Embryonic facial prominence (tissue), 1 donor: ENCODE results near the gene FGF5.
"Not testable (repeated sequence)": the region's sequence is repeated elsewhere in the genome, so short reads cannot be mapped to it uniquely, and the experiment has no call there.

Experiments used
- DNase-seq: peaks from one replicate; pipeline ENCODE4 v3.0.0-alpha.2; 2016; ENCODE audit errors: extremely low spot score

FGF5 gene

GRCh38 chr4:80253510-80253909 lies 13.0 kb upstream of the FGF5 start:
- DNase-seq = no peak

GRCh38 chr4:80254114-80254513 lies 12.3 kb upstream of the FGF5 start:
- DNase-seq = no peak

- DNase-seq = no peak
Observed at GRCh38 chr4:80255329-80256095, 11.0 kb upstream of the FGF5 start.

GRCh38 chr4:80257851-80258250 lies 8.6 kb upstream of the FGF5 start:
- no peak for DNase-seq

- no peak for DNase-seq
Observed at GRCh38 chr4:80259012-80259411, 7.5 kb upstream of the FGF5 start.

- DNase-seq = no peak
Observed at GRCh38 chr4:80259817-80260216, 6.6 kb upstream of the FGF5 start.

GRCh38 chr4:80261989-80262600 lies 4.4 kb upstream of the FGF5 start:
- no peak for DNase-seq

GRCh38 chr4:80263541-80264351 lies 2.7 kb upstream of the FGF5 start:
- DNase-seq = no peak

GRCh38 chr4:80264352-80264647 lies 2.2 kb upstream of the FGF5 start:
- no peak for DNase-seq

- no peak for DNase-seq
Observed at GRCh38 chr4:80264825-80265224, 1.6 kb upstream of the FGF5 start.

- DNase-seq = peak; percentile 16
Observed at GRCh38 chr4:80265571-80266252, 752 bp upstream of the FGF5 start.

DNA sequence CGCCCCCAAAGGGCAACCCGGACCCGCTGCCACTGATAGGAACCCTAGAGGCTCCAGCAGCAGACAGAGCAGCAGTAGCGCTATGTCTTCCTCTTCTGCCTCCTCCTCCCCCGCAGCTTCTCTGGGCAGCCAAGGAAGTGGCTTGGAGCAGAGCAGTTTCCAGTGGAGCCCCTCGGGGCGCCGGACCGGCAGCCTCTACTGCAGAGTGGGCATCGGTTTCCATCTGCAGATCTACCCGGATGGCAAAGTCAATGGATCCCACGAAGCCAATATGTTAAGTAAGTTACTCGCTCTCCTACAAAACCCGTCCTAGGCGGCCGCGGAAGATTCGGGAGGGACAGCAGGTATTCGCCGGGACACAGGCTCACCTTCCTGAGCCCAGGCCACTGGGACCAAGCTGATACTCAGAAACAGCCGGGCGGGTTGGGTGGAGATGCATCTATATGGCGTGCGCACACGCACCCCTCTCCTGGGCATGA lies 477 bp downstream of the FGF5 start:
- no peak for DNase-seq

- DNase-seq = no peak
Observed at GRCh38 chr4:80268081-80268823, 1.8 kb downstream of the FGF5 start.

DNA sequence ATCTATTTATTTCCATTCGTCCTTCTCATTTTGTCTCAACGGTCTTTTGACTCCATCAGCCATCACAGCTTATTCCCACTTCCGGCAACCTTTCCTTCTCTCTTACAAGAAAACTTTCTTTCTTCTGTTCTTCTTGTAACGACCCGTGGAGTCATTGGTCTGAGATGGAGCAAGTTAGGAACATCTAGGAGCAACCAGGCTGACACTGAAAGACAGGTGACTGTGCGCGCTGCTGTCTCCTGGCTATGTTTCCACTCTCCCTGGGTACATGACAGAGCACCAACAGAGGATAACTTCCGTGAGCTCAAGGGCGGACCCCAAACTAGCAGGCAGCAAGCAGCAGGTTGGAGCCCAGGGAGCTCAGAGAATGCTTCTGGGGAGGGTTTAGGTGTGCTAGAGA lies 2.5 kb downstream of the FGF5 start:
- no peak for DNase-seq

DNA sequence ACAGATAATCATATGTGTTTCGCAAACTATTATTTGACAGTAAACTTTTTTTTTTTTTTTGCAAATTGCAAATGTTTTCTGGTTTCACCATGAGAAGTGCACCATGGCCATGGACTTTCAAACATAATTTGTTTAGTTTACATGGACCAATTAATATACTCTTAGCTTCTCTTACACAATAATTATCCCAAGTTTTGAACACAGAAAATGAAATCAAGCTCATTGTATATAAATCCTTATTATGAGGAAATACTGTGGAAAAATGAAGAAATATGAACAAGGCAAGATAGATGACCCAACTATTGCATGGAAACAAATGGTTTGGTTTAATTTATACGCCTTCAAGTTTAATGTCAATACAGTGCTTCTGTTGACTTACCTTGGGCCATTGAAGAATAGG lies 3.9 kb downstream of the FGF5 start:
- no peak for DNase-seq

GRCh38 chr4:80270868-80271267 lies 4.4 kb downstream of the FGF5 start:
- no peak for DNase-seq

DNA sequence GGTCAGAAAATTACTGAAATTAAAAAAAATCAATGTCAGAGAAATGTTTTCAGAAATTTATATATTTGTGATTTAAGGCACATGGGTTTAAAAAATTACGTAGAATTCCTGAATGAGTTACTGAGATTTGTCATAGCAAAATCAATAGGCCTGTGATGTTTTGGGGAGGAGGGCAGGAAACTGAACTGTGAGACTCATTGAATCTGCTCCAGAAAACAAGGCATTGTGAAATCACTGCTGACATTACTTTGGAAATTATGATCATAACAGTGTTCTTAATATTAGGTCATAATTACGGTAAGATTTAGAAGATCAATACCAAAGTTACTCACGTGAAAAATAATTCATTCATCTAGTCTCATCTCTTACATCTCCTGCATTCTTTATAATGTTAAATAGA lies 5.3 kb downstream of the FGF5 start:
- no peak for DNase-seq

DNA sequence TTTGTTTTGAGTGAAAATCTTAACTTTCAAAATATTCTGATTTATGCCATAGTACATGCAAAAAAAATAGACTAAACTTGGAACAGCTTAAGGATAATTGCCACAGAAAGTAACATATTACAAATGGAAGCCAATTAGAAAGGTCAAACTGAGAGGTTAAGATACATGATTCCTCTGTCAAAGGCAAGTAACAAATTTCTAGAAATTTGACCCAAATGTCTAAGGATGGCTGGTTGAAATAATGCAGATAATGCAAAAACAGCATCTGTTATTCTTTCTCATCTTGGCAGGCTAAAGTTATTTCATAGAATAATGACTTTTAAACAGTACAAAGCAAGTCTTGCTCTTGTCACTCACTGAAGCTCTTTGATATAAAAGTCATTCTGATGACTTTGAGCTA lies 10.5 kb downstream of the FGF5 start:
- no peak for DNase-seq

GRCh38 chr4:80279751-80280150 lies 13.3 kb downstream of the FGF5 start:
- DNase-seq = no peak

DNA sequence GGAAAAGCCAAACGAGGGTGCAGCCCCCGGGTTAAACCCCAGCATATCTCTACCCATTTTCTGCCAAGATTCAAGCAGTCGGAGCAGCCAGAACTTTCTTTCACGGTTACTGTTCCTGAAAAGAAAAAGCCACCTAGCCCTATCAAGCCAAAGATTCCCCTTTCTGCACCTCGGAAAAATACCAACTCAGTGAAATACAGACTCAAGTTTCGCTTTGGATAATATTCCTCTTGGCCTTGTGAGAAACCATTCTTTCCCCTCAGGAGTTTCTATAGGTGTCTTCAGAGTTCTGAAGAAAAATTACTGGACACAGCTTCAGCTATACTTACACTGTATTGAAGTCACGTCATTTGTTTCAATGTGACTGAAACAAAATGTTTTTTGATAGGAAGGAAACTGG lies 20.0 kb downstream of the FGF5 start:
- DNase-seq = no peak

DNA sequence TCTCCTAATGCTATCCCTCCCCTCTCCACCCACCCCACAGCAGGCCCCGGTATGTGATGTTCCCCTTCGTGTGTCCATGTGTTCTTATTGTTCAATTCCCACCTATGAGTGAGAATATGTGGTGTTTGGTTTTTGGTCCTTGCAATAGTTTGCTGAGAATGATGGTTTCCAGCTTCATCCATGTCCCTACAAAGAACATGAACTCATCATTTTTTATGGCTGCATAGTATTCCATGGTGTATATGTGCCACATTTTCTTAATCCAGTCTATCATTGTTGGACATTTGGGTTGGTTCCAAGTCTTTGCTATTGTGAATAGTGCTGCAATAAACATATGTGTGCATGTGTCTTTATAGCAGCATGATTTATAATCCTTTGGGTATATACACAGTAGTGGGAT lies 24.2 kb downstream of the FGF5 start:
- DNase-seq = not testable (repeated sequence)

GRCh38 chr4:80294206-80294605 lies 27.7 kb downstream of the FGF5 start:
- no peak for DNase-seq
